Right ventricle myocardium superior (tissue), 1 donor: ENCODE results near the gene FBXL14. TPM values are rescaled to one million over a fixed set of nuclear protein-coding genes. Genes with fewer than 3 reads are reported as not detected.

ENCODE experiments used
- ATAC-seq: fragments of 200-7000 bp; cut with Tn5 transposase; one replicate; pipeline ENCODE4 v1.9.1; 2020; ENCODE audit warnings: mild to moderate bottlenecking; ENCODE audit not compliant: poor library complexity
- DNase-seq: peaks from one replicate; pipeline ENCODE4 v3.0.0-alpha.2; 2020
- intact Hi-C: fragments of 100-400 bp; cut with DNase I; formaldehyde crosslinking; loops from one replicate; pipeline ENCODE4 v1.11.2; 2022
- long read RNA-seq: library from polyadenylated mRNA; unstranded; transcript quantifications from one replicate; pipeline ENCODE4 v2.0.0, GENCODE V29; 2021
- total RNA-seq: library from RNA; stranded (reverse); fragmentation: NEBNext Ultra II Directional; extraction: Animal tissue kit (Norgen Biotek cat#: 25700); gene quantifications from one replicate; pipeline ENCODE4 v1.2.1, GENCODE V29; 2021
- donor health status: DM: no; HTN: yes; CAD: no; lungs with severe emphysema.

FBXL14 gene
- 7.0 TPM for total RNA-seq
- long read RNA-seq, partial matches to known transcripts, result 0 of 61 reads
- long read RNA-seq, other reads (novel, unspliced or antisense), result 61 of 61 reads

GRCh38 chr12:1594261-1595025 is at the start of gene FBXL14:
Gene FBXL14, minus strand, starts transcription at chr12:1594581. Its CDS starts 515 bp downstream, at chr12:1594066.
- ATAC-seq, result peak; percentile 77
- DNase-seq, result peak; percentile 94
- intact Hi-C loops, result no loop called here

- intact Hi-C loops, result no loop called here
- ATAC-seq, result no peak
Measured at GRCh38 chr12:1643905-1644533, 49.6 kb upstream of the FBXL14 start.

GRCh38 chr12:1643043-1643442 is 48.7 kb upstream of the FBXL14 start:
- no peak for DNase-seq
- peak; percentile 42 for ATAC-seq
- intact Hi-C loops, result no loop called here

More at GRCh38 chr12:1643905-1644533, 49.6 kb upstream of the FBXL14 start:
- DNase-seq, result no peak

- ATAC-seq (no peak), DNase-seq (no peak)
- intact Hi-C loops, result no loop called here
Measured at GRCh38 chr12:1642513-1642912, 48.1 kb upstream of the FBXL14 start.

GRCh38 chr12:1640328-1641234 is 46.2 kb upstream of the FBXL14 start:
- DNase-seq (no peak), ATAC-seq (no peak)
- intact Hi-C loops, result no loop called here

GRCh38 chr12:1639538-1639937 is 45.2 kb upstream of the FBXL14 start:
- ATAC-seq (no peak), DNase-seq (no peak)
- intact Hi-C loops, result no loop called here

GRCh38 chr12:1638203-1638602 is 43.8 kb upstream of the FBXL14 start:
- intact Hi-C loops, result no loop called here
- DNase-seq (no peak), ATAC-seq (no peak)

GRCh38 chr12:1635301-1636095 is 41.1 kb upstream of the FBXL14 start:
- DNase-seq (no peak), ATAC-seq (no peak)
- intact Hi-C loops, result no loop called here

- DNase-seq (peak; percentile 93), ATAC-seq (peak; percentile 63)
- intact Hi-C loops, result no loop called here
Measured at GRCh38 chr12:1634590-1635191, 40.3 kb upstream of the FBXL14 start.

GRCh38 chr12:1634149-1634548 is 39.8 kb upstream of the FBXL14 start:
- intact Hi-C loops, result no loop called here
- no peak for ATAC-seq
- no peak for DNase-seq

- intact Hi-C loops, result no loop called here
- no peak for DNase-seq
- peak; percentile 5 for ATAC-seq
Measured at GRCh38 chr12:1633459-1633858, 39.1 kb upstream of the FBXL14 start.

- ATAC-seq, result peak; percentile 62
- intact Hi-C loops, result no loop called here
- DNase-seq, result peak; percentile 53
Measured at GRCh38 chr12:1632702-1633101, 38.3 kb upstream of the FBXL14 start.

GRCh38 chr12:1630827-1631591 is 36.6 kb upstream of the FBXL14 start:
- DNase-seq (peak; percentile 59), ATAC-seq (peak; percentile 3)
- intact Hi-C loops, result no loop called here

- DNase-seq, result peak; percentile 71
- peak; percentile 35 for ATAC-seq
Measured at GRCh38 chr12:1630133-1630826, 35.9 kb upstream of the FBXL14 start.

GRCh38 chr12:1629338-1630132 is 35.2 kb upstream of the FBXL14 start:
- intact Hi-C loops, result no loop called here

More at GRCh38 chr12:1630133-1630826, 35.9 kb upstream of the FBXL14 start:
- intact Hi-C loops, result no loop called here

More at GRCh38 chr12:1629338-1630132, 35.2 kb upstream of the FBXL14 start:
- DNase-seq, result peak; percentile 56
- no peak for ATAC-seq
